Measurements from ENCODE around the gene TEX29.

DNA sequence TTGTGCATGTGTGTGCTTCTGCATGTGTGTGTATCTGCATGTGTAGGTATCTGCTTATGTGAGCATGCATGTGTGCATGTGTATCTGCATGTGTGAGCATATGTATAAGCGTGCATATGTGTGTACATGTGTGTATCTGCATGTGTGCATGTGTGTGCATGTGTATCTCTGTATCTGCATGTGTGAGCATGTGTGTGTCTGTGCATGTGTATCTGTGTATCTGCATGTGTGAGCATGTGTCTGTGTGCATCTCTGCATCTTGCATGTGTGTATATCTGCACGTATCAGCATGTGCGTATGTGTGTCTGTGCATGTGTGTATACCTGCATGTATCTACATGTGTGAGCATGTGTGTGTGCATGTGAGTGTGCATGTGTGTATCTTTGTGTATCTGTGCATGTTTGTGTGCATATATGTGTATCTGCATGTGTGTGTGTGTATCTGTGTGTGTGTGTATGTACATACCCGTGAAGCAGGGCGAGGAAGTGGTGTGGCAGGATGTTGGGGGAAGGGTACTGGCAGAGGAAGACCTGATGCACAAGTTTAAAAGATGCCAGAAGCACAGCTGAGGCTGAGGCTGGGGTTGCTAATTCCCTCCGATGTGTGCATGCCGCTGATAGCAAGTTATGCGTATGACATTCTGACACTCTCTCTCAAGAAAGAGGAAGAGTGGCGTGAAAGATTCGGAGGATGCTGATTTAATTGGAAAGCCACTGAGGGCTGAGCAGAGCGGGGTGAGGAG lies 64.2 kb downstream of the TEX29 start:
- no peak for TF ChIP-seq POLR2A (IDR thresholded peaks at IDR 0.05)
- TF ChIP-seq, protein P1, sequence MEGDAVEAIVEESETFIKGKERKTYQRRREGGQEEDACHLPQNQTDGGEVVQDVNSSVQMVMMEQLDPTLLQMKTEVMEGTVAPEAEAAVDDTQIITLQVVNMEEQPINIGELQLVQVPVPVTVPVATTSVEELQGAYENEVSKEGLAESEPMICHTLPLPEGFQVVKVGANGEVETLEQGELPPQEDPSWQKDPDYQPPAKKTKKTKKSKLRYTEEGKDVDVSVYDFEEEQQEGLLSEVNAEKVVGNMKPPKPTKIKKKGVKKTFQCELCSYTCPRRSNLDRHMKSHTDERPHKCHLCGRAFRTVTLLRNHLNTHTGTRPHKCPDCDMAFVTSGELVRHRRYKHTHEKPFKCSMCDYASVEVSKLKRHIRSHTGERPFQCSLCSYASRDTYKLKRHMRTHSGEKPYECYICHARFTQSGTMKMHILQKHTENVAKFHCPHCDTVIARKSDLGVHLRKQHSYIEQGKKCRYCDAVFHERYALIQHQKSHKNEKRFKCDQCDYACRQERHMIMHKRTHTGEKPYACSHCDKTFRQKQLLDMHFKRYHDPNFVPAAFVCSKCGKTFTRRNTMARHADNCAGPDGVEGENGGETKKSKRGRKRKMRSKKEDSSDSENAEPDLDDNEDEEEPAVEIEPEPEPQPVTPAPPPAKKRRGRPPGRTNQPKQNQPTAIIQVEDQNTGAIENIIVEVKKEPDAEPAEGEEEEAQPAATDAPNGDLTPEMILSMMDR (IDR thresholded peaks at IDR 0.05), result no peak

All from testis (tissue), 2 donors.